ENCODE results near the gene CLK2. TPM values are rescaled to one million over a fixed set of nuclear protein-coding genes. Genes with fewer than 3 reads are reported as not detected.

CLK2 gene
- total and polyA plus RNA-seq, 2 donors (not counting 1 experiment from before 2014, with no cell fraction given) = 26.8 to 34.0 TPM

GRCh38 chr1:155296661-155297060 lies 23.4 kb upstream of the CLK2 start:
- H2AFZ ChIP-seq (ENCODE audit: low read length) = no peak overlapping the region
- H3K79me2 ChIP-seq (ENCODE audit: control insufficient read depth, insufficient read depth, low read length) = no peaks in the 10 kb centered on the region
- H3K4me1 ChIP-seq (ENCODE audit: control insufficient read depth, extremely low read depth, insufficient read depth, low read length) = no peaks in the 10 kb centered on the region
- no peak for DNase-seq (ENCODE audit: low read depth in 2 of 2)
- no peaks in the 10 kb centered on the region for H3K9me3 ChIP-seq (ENCODE audit: control insufficient read depth, insufficient read depth, low read depth, low read length)
- no peak overlapping the region for H3K27ac ChIP-seq (ENCODE audit: insufficient read depth, low read length)
- no peaks in the 10 kb centered on the region for H3K36me3 ChIP-seq (ENCODE audit: control insufficient read depth, insufficient read depth, low read length)
- TF ChIP-seq EZH2 (IDR thresholded peaks at IDR 0.05; ENCODE audit: low read length, missing control alignments) = no peak
- no peak for TF ChIP-seq CTCF (conservative IDR thresholded peaks at IDR 0.05 in 1 of 2, IDR thresholded peaks at IDR 0.05 in 1 of 2; ENCODE audit: low read depth in 1 of 2, low read length in 2 of 2)
- no peak overlapping the region for H3K4me2 ChIP-seq (ENCODE audit: extremely low read depth, insufficient read depth, low read length)
- H3K9ac ChIP-seq (ENCODE audit: insufficient read depth, low read length) = no peak overlapping the region
- H4K20me1 ChIP-seq (ENCODE audit: control insufficient read depth, extremely low read depth, insufficient read depth, low read length) = no peaks in the 10 kb centered on the region
- H3K27me3 ChIP-seq (ENCODE audit: control insufficient read depth, insufficient read depth, low read length) = peaks cover 42% of the 10 kb centered on the region
- no peak overlapping the region for H3K4me3 ChIP-seq (replicated peaks in 1 of 4; ENCODE audit: control extremely low read depth in 1 of 4, insufficient read depth in 1 of 4, low read depth in 3 of 4, low read length in 4 of 4)

- no peak for DNase-seq (ENCODE audit: low read depth in 2 of 2)
- Histone ChIP-seq H2AFZ (ENCODE audit: low read length) (no peak overlapping the region), H3K27me3 (ENCODE audit: control insufficient read depth, insufficient read depth, low read length) (peaks cover 42% of the 10 kb centered on the region)
Observed at GRCh38 chr1:155295942-155296267, 22.6 kb upstream of the CLK2 start.

DNA sequence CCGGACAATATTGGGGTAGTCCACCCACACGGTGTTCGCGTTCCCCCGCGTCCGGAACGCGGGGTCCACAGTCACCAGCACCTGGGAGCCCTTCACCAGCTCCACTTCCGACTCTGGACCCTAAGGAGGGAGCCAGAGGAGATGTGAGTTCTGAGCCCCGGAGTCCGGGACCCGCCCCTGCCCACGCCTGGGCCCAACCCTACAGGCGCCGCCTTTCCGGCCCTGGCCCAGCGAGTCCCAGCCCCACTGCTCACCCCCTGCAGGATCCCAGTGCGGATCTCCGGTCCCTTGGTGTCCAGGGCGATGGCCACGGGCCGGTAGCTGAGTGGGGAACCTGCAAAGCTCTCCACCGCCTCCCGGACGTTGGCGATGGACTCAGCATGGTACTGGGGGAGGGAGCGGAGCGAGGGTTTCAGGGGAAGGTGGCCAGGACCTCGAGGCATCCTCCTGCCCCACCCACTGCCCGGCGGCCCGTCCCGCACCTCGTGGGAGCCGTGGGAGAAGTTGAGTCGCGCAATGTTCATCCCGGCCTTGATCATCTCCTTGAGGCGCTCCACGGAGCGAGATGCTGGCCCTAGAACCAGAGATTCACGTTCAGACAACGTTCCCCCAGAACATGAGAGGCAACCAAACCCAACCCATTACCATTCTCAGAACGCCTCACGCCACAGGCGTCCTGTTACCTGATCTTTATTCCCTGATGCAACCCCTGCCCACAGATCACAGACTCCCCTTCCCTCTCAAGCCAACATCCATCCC lies 22.1 kb upstream of the CLK2 start:
- no peaks in the 10 kb centered on the region for H3K36me3 ChIP-seq (ENCODE audit: control insufficient read depth, insufficient read depth, low read length)
- no peaks in the 10 kb centered on the region for H4K20me1 ChIP-seq (ENCODE audit: control insufficient read depth, extremely low read depth, insufficient read depth, low read length)
- H3K9ac ChIP-seq (ENCODE audit: insufficient read depth, low read length) = no peak overlapping the region
- no peak overlapping the region for H3K27ac ChIP-seq (ENCODE audit: insufficient read depth, low read length)
- no peak overlapping the region for H3K4me3 ChIP-seq (replicated peaks in 1 of 4; ENCODE audit: control extremely low read depth in 1 of 4, insufficient read depth in 1 of 4, low read depth in 3 of 4, low read length in 4 of 4)
- no peaks in the 10 kb centered on the region for H3K9me3 ChIP-seq (ENCODE audit: control insufficient read depth, insufficient read depth, low read depth, low read length)
- peak; percentile 64 for TF ChIP-seq EZH2 (IDR thresholded peaks at IDR 0.05; ENCODE audit: low read length, missing control alignments)
- TF ChIP-seq CTCF (conservative IDR thresholded peaks at IDR 0.05 in 1 of 2, IDR thresholded peaks at IDR 0.05 in 1 of 2; ENCODE audit: low read depth in 1 of 2, low read length in 2 of 2) = no peak
- no peak overlapping the region for H3K4me2 ChIP-seq (ENCODE audit: extremely low read depth, insufficient read depth, low read length)
- no peak for DNase-seq (ENCODE audit: low read depth in 2 of 2)
- H3K27me3 ChIP-seq (ENCODE audit: control insufficient read depth, insufficient read depth, low read length) = peaks cover 42% of the 10 kb centered on the region
- no peaks in the 10 kb centered on the region for H3K79me2 ChIP-seq (ENCODE audit: control insufficient read depth, insufficient read depth, low read length)
- no peak overlapping the region for H2AFZ ChIP-seq (ENCODE audit: low read length)
- H3K4me1 ChIP-seq (ENCODE audit: control insufficient read depth, extremely low read depth, insufficient read depth, low read length) = no peaks in the 10 kb centered on the region

More at GRCh38 chr1:155295942-155296267, 22.6 kb upstream of the CLK2 start:
- Histone ChIP-seq H3K27ac (ENCODE audit: insufficient read depth, low read length) (no peak overlapping the region), H4K20me1 (ENCODE audit: control insufficient read depth, extremely low read depth, insufficient read depth, low read length) (no peaks in the 10 kb centered on the region), H3K4me2 (ENCODE audit: extremely low read depth, insufficient read depth, low read length) (no peak overlapping the region), H3K9me3 (ENCODE audit: control insufficient read depth, insufficient read depth, low read depth, low read length) (no peaks in the 10 kb centered on the region), H3K4me3 (replicated peaks in 1 of 4; ENCODE audit: control extremely low read depth in 1 of 4, insufficient read depth in 1 of 4, low read depth in 3 of 4, low read length in 4 of 4) (no peak overlapping the region), H3K79me2 (ENCODE audit: control insufficient read depth, insufficient read depth, low read length) (no peaks in the 10 kb centered on the region), H3K36me3 (ENCODE audit: control insufficient read depth, insufficient read depth, low read length) (no peaks in the 10 kb centered on the region), H3K4me1 (ENCODE audit: control insufficient read depth, extremely low read depth, insufficient read depth, low read length) (no peaks in the 10 kb centered on the region), H3K9ac (ENCODE audit: insufficient read depth, low read length) (no peak overlapping the region)
- TF ChIP-seq EZH2 (IDR thresholded peaks at IDR 0.05; ENCODE audit: low read length, missing control alignments) (no peak), CTCF (conservative IDR thresholded peaks at IDR 0.05 in 1 of 2, IDR thresholded peaks at IDR 0.05 in 1 of 2; ENCODE audit: low read depth in 1 of 2, low read length in 2 of 2) (no peak)

Data from fibroblast of lung (primary cell).